ENCODE results near the gene CHAT.

DNA sequence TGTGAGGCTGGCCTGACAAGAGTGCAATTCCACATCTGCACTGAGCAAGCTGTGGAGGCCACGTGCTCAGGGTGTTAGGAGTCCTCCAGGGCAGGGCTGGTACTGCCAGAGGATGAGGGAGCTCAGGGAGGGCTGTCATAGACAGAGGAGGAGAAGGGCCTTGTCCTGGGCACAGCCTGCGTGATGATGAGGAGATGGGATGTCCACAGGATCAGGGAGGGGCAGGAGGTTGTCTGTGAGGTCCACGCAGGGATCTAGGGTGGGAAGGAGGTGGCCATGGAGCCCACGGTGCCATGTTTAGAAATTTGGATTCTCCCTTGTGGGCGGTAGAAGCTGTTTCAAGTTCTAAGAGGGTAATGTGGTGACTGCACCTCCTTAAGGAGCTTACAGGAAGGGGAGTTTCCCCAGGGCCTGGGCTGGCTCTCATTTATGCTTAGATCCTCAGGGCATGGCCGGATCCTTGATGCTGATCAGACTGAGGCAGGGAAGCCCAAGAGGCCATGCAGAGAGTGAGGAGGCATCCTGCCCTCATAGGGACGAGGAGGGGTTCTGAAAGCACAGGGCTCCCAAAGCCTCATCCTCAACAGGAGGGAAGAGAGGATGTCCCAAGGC, 30.3 kb downstream of the CHAT start:
- TF ChIP-seq, protein P1, sequence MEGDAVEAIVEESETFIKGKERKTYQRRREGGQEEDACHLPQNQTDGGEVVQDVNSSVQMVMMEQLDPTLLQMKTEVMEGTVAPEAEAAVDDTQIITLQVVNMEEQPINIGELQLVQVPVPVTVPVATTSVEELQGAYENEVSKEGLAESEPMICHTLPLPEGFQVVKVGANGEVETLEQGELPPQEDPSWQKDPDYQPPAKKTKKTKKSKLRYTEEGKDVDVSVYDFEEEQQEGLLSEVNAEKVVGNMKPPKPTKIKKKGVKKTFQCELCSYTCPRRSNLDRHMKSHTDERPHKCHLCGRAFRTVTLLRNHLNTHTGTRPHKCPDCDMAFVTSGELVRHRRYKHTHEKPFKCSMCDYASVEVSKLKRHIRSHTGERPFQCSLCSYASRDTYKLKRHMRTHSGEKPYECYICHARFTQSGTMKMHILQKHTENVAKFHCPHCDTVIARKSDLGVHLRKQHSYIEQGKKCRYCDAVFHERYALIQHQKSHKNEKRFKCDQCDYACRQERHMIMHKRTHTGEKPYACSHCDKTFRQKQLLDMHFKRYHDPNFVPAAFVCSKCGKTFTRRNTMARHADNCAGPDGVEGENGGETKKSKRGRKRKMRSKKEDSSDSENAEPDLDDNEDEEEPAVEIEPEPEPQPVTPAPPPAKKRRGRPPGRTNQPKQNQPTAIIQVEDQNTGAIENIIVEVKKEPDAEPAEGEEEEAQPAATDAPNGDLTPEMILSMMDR (IDR thresholded peaks at IDR 0.05): no peak
- TF ChIP-seq POLR2A (IDR thresholded peaks at IDR 0.05): no peak
